Thyroid gland (tissue), 4 donors: ENCODE data around the gene OSTN. TPM values are rescaled to one million over a fixed set of nuclear protein-coding genes. Genes with fewer than 3 reads are reported as not detected.

Experiments used
- DNase-seq, 2 donors: peaks; one replicate each; pipeline ENCODE4 v3.0.0-alpha.2; 2019
- H3K27ac ChIP-seq, 3 donors: fragments of 200-600 bp; sonication (generic); 1 replicate in 2 of 3; 2 replicates in 1 of 3; pipeline ENCODE4 v1.5.1; 2016 to 2019; ENCODE audit warnings: mild to moderate bottlenecking in 1 of 3, moderate library complexity in 1 of 3
- H3K27me3 ChIP-seq: fragments of 200-600 bp; sonication (generic); one replicate; pipeline ENCODE4 v1.5.1; 2019
- H3K36me3 ChIP-seq, 2 donors: fragments of 200-600 bp; sonication (generic); one replicate each; pipeline ENCODE4 v1.5.1; 2016 to 2019
- H3K4me1 ChIP-seq, 2 donors: fragments of 200-600 bp; sonication (generic); one replicate each; pipeline ENCODE4 v1.5.1; 2017 to 2019
- H3K4me3 ChIP-seq, 3 donors: fragments of 200-600 bp; sonication (generic); replicated peaks in 1 of 3; 1 replicate in 2 of 3; 2 replicates in 1 of 3; pipeline ENCODE4 v1.5.1; 2016; ENCODE audit warnings: mild to moderate bottlenecking in 1 of 3
- H3K9me3 ChIP-seq: fragments of 200-600 bp; sonication (generic); one replicate; pipeline ENCODE4 v1.5.1; 2017
- CTCF ChIP-seq, 6 experiments: fragments of 200-600 bp in 3 of 6; fragments of 450-650 bp in 3 of 6; sonication (generic) in 3 of 6; IDR thresholded peaks; one replicate each; pipeline ENCODE4 v1.5.1; 2016 to 2019; ENCODE audit warnings: antibody characterized with exemption in 6 of 6, mild to moderate bottlenecking in 2 of 6, inconsistent platforms in 1 of 6, moderate library complexity in 1 of 6
- POLR2A ChIP-seq, 2 donors: fragments of 450-650 bp; IDR thresholded peaks; one replicate each; pipeline ENCODE4 v1.6.1; 2017; ENCODE audit warnings: antibody characterized with exemption in 2 of 2, mild to moderate bottlenecking in 2 of 2, moderate library complexity in 1 of 2
- WGBS, 2 donors: methylation state at CpG; one replicate each; pipeline ENCODE4 v1.1.5; 2017; 5-methylcytosine and 5-hydroxymethylcytosine counted together
- intact Hi-C: fragments of 100-400 bp; cut with DNase I; formaldehyde crosslinking; loops from one replicate; pipeline ENCODE4 v1.15.1; 2023
- total RNA-seq, 4 donors: library from RNA; depleted of rRNA; stranded (reverse); fragments of >200 nt; gene quantifications; one replicate each; pipeline ENCODE4 v1.2.3, GENCODE V29; 2016

OSTN gene
- total RNA-seq, 4 donors from 2014 or later = not detected

GRCh38 chr3:191237047-191237882 lies 38.2 kb downstream of the OSTN start:
- 82 to 94% methylated on average over 5 of the region's 5 CpGs for WGBS, 2 donors
- H3K27me3 ChIP-seq = no peaks in the 10 kb centered on the region

GRCh38 chr3:191238321-191238817 lies 39.3 kb downstream of the OSTN start:
- Histone ChIP-seq H3K27ac (no peak overlapping the region), H3K27me3 (no peaks in the 10 kb centered on the region), H3K4me1 (no peaks in the 10 kb centered on the region), H3K4me3 (no peak overlapping the region), H3K36me3 (no peaks in the 10 kb centered on the region), H3K9me3 (no peaks in the 10 kb centered on the region)
- TF ChIP-seq CTCF (IDR thresholded peaks at IDR 0.05) = no peak
- TF ChIP-seq POLR2A (IDR thresholded peaks at IDR 0.05) = no peak
- intact Hi-C loops = no loop called here
- no peak for DNase-seq
- 71 to 74% methylated on average over 4 of the region's 4 CpGs for WGBS, 2 donors

More at GRCh38 chr3:191237047-191237882, 38.2 kb downstream of the OSTN start:
- no peak for DNase-seq
- Histone ChIP-seq H3K9me3 (no peaks in the 10 kb centered on the region), H3K4me3 (no peak overlapping the region), H3K4me1 (no peaks in the 10 kb centered on the region), H3K27ac (no peak overlapping the region), H3K36me3 (no peaks in the 10 kb centered on the region)
- TF ChIP-seq CTCF (IDR thresholded peaks at IDR 0.05) = no peak
- no peak for TF ChIP-seq POLR2A (IDR thresholded peaks at IDR 0.05)
- intact Hi-C loops = no loop called here

- Histone ChIP-seq H3K27me3 (no peaks in the 10 kb centered on the region), H3K4me1 (no peaks in the 10 kb centered on the region), H3K27ac (no peak overlapping the region), H3K36me3 (no peaks in the 10 kb centered on the region), H3K9me3 (no peaks in the 10 kb centered on the region), H3K4me3 (no peak overlapping the region)
- TF ChIP-seq POLR2A (IDR thresholded peaks at IDR 0.05) (no peak), CTCF (IDR thresholded peaks at IDR 0.05) (no peak)
- DNase-seq = no peak
- intact Hi-C loops = no loop called here
- 56 to 69% methylated on average over 1 of the region's 1 CpG for WGBS, 2 donors
Measured at GRCh38 chr3:191239407-191240031, 40.5 kb downstream of the OSTN start.

GRCh38 chr3:191240486-191240885 lies 41.4 kb downstream of the OSTN start:
- H3K27me3 ChIP-seq = no peaks in the 10 kb centered on the region
- 72 to 91% methylated on average over 5 of the region's 5 CpGs for WGBS, 2 donors
- H3K4me1 ChIP-seq = no peaks in the 10 kb centered on the region
- TF ChIP-seq POLR2A (IDR thresholded peaks at IDR 0.05) = no peak
- TF ChIP-seq CTCF (IDR thresholded peaks at IDR 0.05) = no peak
- DNase-seq = no peak
- intact Hi-C loops = no loop called here
- no peak overlapping the region for H3K4me3 ChIP-seq
- H3K9me3 ChIP-seq = no peaks in the 10 kb centered on the region
- H3K27ac ChIP-seq = no peak overlapping the region
- H3K36me3 ChIP-seq = no peaks in the 10 kb centered on the region
